Astrocyte of the spinal cord (primary cell): ENCODE data around the gene HSPA12A.
A peak's percentile ranks its signal among the peaks of the same experiment; 100 is the strongest.

Source experiments
- DNase-seq: peaks from one replicate; pipeline ENCODE4 v3.0.0; 2011; ENCODE audit warnings: low read depth, low spot score
- H3K4me3 ChIP-seq: 2 replicates; pipeline ENCODE4 v1.5.1; 2011; ENCODE audit warnings: low read depth, mild to moderate bottlenecking, low read length, moderate library complexity
- in situ Hi-C: cut with HindIII; loops from 2 replicates; pipeline ENCODE4 v1.10.0; 2017; ENCODE audit warnings: low sequenced_read_pairs
- TF ChIP-seq, protein P1 (sequence below): IDR thresholded peaks from 2 replicates; pipeline ENCODE4 v1.5.1; 2012; ENCODE audit warnings: low read depth, mild to moderate bottlenecking, low read length, inconsistent platforms

The HSPA12A gene

DNA sequence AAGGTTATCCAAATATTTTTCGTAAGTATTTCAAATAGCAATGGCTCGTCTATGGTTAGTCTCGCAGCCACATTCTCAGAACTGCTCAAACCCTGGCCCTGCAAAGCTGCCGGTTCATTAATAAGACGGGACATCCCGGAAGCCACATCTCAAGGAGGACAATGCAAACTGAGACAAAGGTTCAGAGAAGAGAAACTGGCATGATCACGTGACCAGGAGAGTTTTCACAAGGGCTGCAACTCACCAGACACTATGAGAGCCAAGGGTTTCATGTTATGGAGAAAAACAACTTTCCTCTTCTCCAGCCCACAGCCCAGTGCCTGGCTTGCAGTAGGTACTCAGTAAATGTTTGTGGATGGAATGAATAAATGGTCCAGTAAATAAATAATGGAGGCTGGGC lies 5.0 kb upstream of the HSPA12A start:
- no peak for DNase-seq
- in situ Hi-C loops, result no loop called here
- TF ChIP-seq, protein P1, sequence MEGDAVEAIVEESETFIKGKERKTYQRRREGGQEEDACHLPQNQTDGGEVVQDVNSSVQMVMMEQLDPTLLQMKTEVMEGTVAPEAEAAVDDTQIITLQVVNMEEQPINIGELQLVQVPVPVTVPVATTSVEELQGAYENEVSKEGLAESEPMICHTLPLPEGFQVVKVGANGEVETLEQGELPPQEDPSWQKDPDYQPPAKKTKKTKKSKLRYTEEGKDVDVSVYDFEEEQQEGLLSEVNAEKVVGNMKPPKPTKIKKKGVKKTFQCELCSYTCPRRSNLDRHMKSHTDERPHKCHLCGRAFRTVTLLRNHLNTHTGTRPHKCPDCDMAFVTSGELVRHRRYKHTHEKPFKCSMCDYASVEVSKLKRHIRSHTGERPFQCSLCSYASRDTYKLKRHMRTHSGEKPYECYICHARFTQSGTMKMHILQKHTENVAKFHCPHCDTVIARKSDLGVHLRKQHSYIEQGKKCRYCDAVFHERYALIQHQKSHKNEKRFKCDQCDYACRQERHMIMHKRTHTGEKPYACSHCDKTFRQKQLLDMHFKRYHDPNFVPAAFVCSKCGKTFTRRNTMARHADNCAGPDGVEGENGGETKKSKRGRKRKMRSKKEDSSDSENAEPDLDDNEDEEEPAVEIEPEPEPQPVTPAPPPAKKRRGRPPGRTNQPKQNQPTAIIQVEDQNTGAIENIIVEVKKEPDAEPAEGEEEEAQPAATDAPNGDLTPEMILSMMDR, result no peak
- no peak overlapping the region for H3K4me3 ChIP-seq

DNA sequence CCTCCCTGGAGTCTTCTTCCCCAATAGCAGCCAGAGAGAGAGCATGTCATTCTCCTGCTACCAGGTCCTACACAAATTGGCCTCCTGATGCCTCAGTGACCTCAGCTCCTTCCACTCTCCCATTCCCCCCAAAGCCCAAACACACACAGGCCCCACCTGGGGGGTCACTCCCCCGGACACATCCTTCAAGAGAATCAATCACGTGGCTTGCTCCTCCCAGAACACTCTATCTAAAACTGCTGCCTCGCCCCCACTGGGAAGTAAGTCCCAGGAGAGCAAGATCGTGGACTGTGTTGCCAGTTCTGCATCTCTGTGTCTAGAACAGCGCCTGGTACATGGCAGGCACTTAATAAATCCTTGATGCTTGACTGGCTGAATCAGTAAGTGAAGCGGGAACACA lies 2.5 kb upstream of the HSPA12A start:
- in situ Hi-C loops, result no loop called here
- TF ChIP-seq, protein P1, result no peak
- no peak overlapping the region for H3K4me3 ChIP-seq
- no peak for DNase-seq

DNA sequence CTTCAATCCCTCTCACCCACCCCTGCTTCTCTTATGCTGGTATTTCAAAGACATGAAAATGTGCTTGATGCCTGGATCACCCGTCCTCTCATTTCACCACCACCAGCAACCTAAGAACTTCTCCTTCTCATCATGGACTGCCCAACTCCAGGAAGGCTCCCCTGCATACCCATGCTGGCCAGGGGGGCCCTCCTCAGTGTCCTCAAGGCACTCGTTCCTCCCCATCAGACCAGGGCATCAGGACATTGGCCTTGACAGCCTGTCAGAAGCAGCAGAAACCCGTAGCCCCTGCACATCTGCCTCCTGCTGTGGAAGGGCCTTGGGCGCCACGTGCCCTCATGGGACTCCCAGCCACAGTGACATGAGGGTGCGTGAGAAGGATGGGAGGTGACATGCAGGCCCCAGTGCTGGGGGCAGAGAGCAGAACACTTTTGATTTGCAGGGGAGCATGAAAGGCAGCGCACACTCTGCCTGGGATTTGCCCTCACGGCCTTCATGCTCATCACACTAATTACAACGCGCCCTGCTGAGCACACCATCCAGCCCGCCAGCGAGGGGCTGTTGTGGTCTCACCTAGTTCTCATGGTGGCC lies 1.9 kb upstream of the HSPA12A start:
- in situ Hi-C loops, result no loop called here
- DNase-seq, result no peak
- no peak overlapping the region for H3K4me3 ChIP-seq
- TF ChIP-seq, protein P1, result no peak

DNA sequence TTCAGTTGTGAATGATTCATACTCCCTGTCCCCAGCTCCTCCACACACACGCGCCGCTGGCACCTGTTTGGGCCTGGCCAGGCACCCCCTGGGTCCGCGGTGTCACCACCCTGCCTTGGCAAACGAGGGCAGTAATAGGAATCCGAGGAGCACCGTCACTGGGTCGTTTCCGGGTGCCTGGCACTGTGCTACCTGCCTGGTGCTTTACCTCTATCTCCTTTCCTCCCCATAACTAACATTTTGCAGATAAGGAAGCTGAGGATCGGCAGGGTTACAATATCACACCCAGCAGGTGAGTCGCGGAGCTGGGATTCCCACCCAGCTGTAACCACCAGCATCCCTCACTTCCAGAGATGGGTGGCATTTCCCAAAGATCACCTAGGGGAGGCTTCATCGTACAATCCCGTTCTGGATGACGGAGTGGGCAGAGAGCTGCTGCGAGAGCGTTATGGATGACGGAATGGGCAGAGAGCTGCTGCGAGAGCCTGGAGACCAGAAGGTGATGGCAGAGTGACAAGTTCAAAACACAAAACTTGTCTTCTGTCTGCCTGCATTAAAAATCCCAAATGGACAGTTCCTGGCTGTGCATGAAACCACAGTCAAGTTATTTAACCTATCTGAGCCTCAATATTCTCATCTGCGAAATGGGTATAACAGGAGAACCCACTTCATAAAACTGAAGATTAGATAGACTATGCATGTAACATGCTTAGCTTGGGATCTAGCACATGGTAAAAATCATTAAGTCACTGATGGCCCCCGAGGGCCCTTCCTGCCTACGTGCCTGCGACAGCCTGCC lies 1.1 kb upstream of the HSPA12A start:
- in situ Hi-C loops, result no loop called here
- DNase-seq, result no peak
- TF ChIP-seq, protein P1, result no peak
- peak overlapping the region; percentile 35 for H3K4me3 ChIP-seq

DNA sequence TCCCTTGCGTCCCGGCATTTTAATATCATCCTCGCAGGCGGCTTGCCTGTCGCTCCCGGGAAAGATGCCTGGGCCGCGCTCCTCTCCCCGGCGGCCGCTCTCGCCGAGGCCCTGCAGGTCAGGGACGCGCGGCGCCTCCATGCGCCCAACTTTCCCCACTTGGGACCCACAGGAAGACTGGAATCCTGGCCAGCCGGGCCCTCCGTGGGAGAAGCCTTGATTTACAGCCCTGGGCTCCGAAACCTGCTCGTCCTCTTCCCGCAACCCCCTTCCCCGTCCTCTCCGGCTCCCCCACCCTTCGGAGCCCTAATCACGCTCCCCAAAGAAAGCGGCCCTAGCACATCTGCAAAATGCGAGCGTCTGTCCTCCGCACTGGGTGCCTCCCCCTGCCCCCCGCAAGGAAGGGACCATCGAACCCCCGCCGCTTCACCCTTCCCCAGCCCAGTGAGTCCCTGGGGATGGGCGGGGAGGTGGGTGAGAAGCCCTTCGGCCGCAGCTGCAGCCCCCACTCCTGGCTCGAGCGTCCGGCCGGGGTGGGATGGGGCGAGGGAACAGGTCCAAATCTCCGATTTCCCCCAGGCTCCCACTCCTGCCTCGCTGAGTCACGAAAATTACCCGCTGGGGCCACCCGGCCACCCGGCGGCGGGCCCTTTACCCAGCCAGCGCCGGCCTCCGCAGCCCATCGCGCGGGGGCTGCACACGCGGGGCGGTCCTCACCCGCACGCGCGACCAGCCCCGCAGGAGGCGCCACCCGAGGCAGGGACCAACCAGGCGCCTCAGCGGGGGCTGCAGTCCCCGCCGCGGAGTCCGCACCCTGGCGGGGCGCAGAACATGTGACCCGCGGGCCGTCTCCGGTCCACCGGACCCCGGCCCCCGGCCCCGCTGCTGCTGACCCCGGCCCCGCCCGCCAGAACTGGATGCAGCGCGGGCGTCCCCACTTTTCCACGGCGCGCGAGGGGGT lies 695 bp downstream of the HSPA12A start:
- H3K4me3 ChIP-seq, result peak overlapping the region; percentile 23
- DNase-seq, result no peak
- in situ Hi-C loops, result no loop called here
- TF ChIP-seq, protein P1, result no peak

DNA sequence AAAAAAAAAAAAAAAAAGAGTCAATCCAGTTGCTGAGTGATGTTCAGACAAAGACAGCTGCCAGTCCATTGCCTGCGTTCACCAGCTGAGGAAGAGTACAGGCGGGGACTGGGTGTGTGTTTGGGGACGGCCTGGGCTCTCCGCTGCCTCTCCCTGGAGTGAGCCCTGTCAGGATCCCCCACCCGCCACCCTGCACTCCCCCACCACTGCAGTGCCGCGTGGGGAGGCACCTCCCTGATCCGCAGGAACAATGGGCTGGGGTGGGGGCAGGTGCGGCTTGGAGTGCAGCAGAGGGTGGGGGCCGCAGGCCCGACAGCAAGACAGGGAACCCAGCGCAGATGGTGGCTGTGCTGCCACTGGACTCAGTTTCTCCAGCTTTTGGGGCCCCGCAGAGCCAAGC lies 1.4 kb downstream of the HSPA12A start:
- DNase-seq, result no peak
- TF ChIP-seq, protein P1, result no peak
- H3K4me3 ChIP-seq, result no peak overlapping the region
- in situ Hi-C loops, result no loop called here
